Adipocyte (in vitro differentiated cells): ENCODE data around the gene MEIS1.

Source experiments
- DNase-seq: peaks from one replicate; pipeline ENCODE4 v3.0.0-alpha.2; 2015; ENCODE audit warnings: low read depth
- H3K27me3 ChIP-seq: replicated peaks from 2 replicates; pipeline ENCODE4 v1.7.0; 2013; ENCODE audit warnings: mild to moderate bottlenecking, low read length, moderate library complexity; ENCODE audit not compliant: control insufficient read depth, insufficient read depth
- H3K36me3 ChIP-seq: 2 replicates; pipeline ENCODE4 v1.7.0; 2013; ENCODE audit warnings: low read length, mild to moderate bottlenecking, moderate library complexity; ENCODE audit not compliant: control insufficient read depth, insufficient read depth, severe bottlenecking
- H3K4me1 ChIP-seq: 2 replicates; pipeline ENCODE4 v1.7.0; 2013; ENCODE audit warnings: mild to moderate bottlenecking, low read length, moderate library complexity; ENCODE audit not compliant: control insufficient read depth, insufficient read depth
- H3K4me3 ChIP-seq: 2 replicates; pipeline ENCODE4 v1.7.0; 2013; ENCODE audit warnings: mild to moderate bottlenecking, low read length, moderate library complexity
- H3K9ac ChIP-seq: 2 replicates; pipeline ENCODE4 v1.7.0; 2013; ENCODE audit warnings: mild to moderate bottlenecking, low read length, moderate library complexity
- H3K9me3 ChIP-seq: 2 replicates; pipeline ENCODE4 v1.7.0; 2013; ENCODE audit warnings: mild to moderate bottlenecking, low read length, moderate library complexity; ENCODE audit not compliant: control insufficient read depth

Gene MEIS1

GRCh38 chr2:66563473-66563872 is 128.5 kb downstream of the MEIS1 start:
- Histone ChIP-seq H3K4me3 (no peak overlapping the region), H3K9ac (no peak overlapping the region)
- DNase-seq = no peak

GRCh38 chr2:66565291-66565690 is 130.4 kb downstream of the MEIS1 start:
- H3K4me1 ChIP-seq = peaks cover 45% of the 10 kb centered on the region
- no peaks in the 10 kb centered on the region for H3K9me3 ChIP-seq
- H3K4me3 ChIP-seq = no peak overlapping the region
- peaks cover 13% of the 10 kb centered on the region for H3K36me3 ChIP-seq
- no peak overlapping the region for H3K9ac ChIP-seq
- no peak for DNase-seq
- no peaks in the 10 kb centered on the region for H3K27me3 ChIP-seq

More at GRCh38 chr2:66563473-66563872, 128.5 kb downstream of the MEIS1 start:
- Histone ChIP-seq H3K36me3 (peaks cover 9% of the 10 kb centered on the region), H3K9me3 (no peaks in the 10 kb centered on the region), H3K4me1 (peaks cover 29% of the 10 kb centered on the region), H3K27me3 (no peaks in the 10 kb centered on the region)

- no peak for DNase-seq
- H3K9ac ChIP-seq = no peak overlapping the region
- peaks cover 29% of the 10 kb centered on the region for H3K4me1 ChIP-seq
- H3K27me3 ChIP-seq = no peaks in the 10 kb centered on the region
- H3K4me3 ChIP-seq = no peak overlapping the region
- H3K36me3 ChIP-seq = peaks cover 20% of the 10 kb centered on the region
- H3K9me3 ChIP-seq = no peaks in the 10 kb centered on the region
These were observed 131.9 kb downstream of the MEIS1 start for GRCh38 chr2:66566726-66567399.

GRCh38 chr2:66567729-66568128 is 132.8 kb downstream of the MEIS1 start:
- Histone ChIP-seq H3K36me3 (peaks cover 20% of the 10 kb centered on the region), H3K4me1 (peaks cover 25% of the 10 kb centered on the region), H3K9me3 (no peaks in the 10 kb centered on the region), H3K9ac (no peak overlapping the region), H3K27me3 (no peaks in the 10 kb centered on the region), H3K4me3 (no peak overlapping the region)
- no peak for DNase-seq

- DNase-seq = no peak
- Histone ChIP-seq H3K9ac (no peak overlapping the region), H3K9me3 (no peaks in the 10 kb centered on the region), H3K36me3 (peaks cover 20% of the 10 kb centered on the region), H3K4me1 (peaks cover 25% of the 10 kb centered on the region), H3K27me3 (no peaks in the 10 kb centered on the region), H3K4me3 (no peak overlapping the region)
These were observed 133.8 kb downstream of the MEIS1 start for GRCh38 chr2:66568650-66569300.

- Histone ChIP-seq H3K4me1 (peaks cover 25% of the 10 kb centered on the region), H3K9me3 (no peaks in the 10 kb centered on the region), H3K36me3 (peaks cover 20% of the 10 kb centered on the region), H3K4me3 (no peak overlapping the region), H3K27me3 (no peaks in the 10 kb centered on the region), H3K9ac (no peak overlapping the region)
- DNase-seq = no peak
These were observed 134.5 kb downstream of the MEIS1 start for GRCh38 chr2:66569321-66569851.

GRCh38 chr2:66569974-66570373 is 135.0 kb downstream of the MEIS1 start:
- H3K4me1 ChIP-seq = peaks cover 22% of the 10 kb centered on the region
- no peak overlapping the region for H3K4me3 ChIP-seq
- H3K9ac ChIP-seq = no peak overlapping the region
- H3K36me3 ChIP-seq = peaks cover 20% of the 10 kb centered on the region
- H3K27me3 ChIP-seq = no peaks in the 10 kb centered on the region
- DNase-seq = no peak
- no peaks in the 10 kb centered on the region for H3K9me3 ChIP-seq

- Histone ChIP-seq H3K9ac (no peak overlapping the region), H3K9me3 (no peaks in the 10 kb centered on the region), H3K4me1 (peaks cover 17% of the 10 kb centered on the region), H3K27me3 (no peaks in the 10 kb centered on the region), H3K36me3 (peaks cover 20% of the 10 kb centered on the region), H3K4me3 (no peak overlapping the region)
- DNase-seq = no peak
These were observed 135.5 kb downstream of the MEIS1 start for GRCh38 chr2:66570471-66570870.

- H3K4me1 ChIP-seq = peaks cover 22% of the 10 kb centered on the region
- no peak for DNase-seq
- H3K9me3 ChIP-seq = no peaks in the 10 kb centered on the region
- no peaks in the 10 kb centered on the region for H3K27me3 ChIP-seq
- peaks cover 20% of the 10 kb centered on the region for H3K36me3 ChIP-seq
- H3K4me3 ChIP-seq = no peak overlapping the region
- no peak overlapping the region for H3K9ac ChIP-seq
These were observed 137.0 kb downstream of the MEIS1 start for GRCh38 chr2:66571918-66572317.

- no peaks in the 10 kb centered on the region for H3K27me3 ChIP-seq
- H3K4me3 ChIP-seq = no peak overlapping the region
- peaks cover 16% of the 10 kb centered on the region for H3K36me3 ChIP-seq
- H3K9me3 ChIP-seq = no peaks in the 10 kb centered on the region
- H3K9ac ChIP-seq = no peak overlapping the region
- no peak for DNase-seq
- H3K4me1 ChIP-seq = peaks cover 27% of the 10 kb centered on the region
These were observed 137.5 kb downstream of the MEIS1 start for GRCh38 chr2:66572391-66572790.

GRCh38 chr2:66573416-66573815 is 138.5 kb downstream of the MEIS1 start:
- Histone ChIP-seq H3K27me3 (no peaks in the 10 kb centered on the region), H3K4me1 (peaks cover 33% of the 10 kb centered on the region), H3K9me3 (no peaks in the 10 kb centered on the region), H3K4me3 (no peak overlapping the region), H3K9ac (no peak overlapping the region), H3K36me3 (peaks cover 11% of the 10 kb centered on the region)
- no peak for DNase-seq
